Activated T-helper 1 cell treated with anti-CD3 and anti-CD28 coated beads, Interleukin-2, amount 50 U/mL, for 16 hours (primary cell): ENCODE measurements around the gene NLK.
"Not testable (repeated sequence)": the region's sequence is repeated elsewhere in the genome, so short reads cannot be mapped to it uniquely, and the experiment has no call there.

ENCODE experiments used
- DNase-seq, 2 donors: peaks; one replicate each; pipeline ENCODE4 v3.0.0-alpha.2; 2020; ENCODE audit warnings: low read depth in 1 of 2, low spot score in 1 of 2

Gene NLK

GRCh38 chr17:28228986-28229729 lies 186.7 kb downstream of the NLK start:
- no peak for DNase-seq

GRCh38 chr17:28230011-28230410 lies 187.5 kb downstream of the NLK start:
- no peak for DNase-seq

- not testable (repeated sequence) for DNase-seq
These were observed 188.1 kb downstream of the NLK start for GRCh38 chr17:28230607-28231006.

- DNase-seq: not testable (repeated sequence)
These were observed 189.1 kb downstream of the NLK start for GRCh38 chr17:28231624-28232023.

GRCh38 chr17:28232966-28233870 lies 190.7 kb downstream of the NLK start:
- not testable (repeated sequence) for DNase-seq

- not testable (repeated sequence) for DNase-seq
These were observed 191.7 kb downstream of the NLK start for GRCh38 chr17:28233872-28234856.

- DNase-seq: not testable (repeated sequence)
These were observed 192.7 kb downstream of the NLK start for GRCh38 chr17:28235066-28235700.

- not testable (repeated sequence) for DNase-seq
These were observed 193.7 kb downstream of the NLK start for GRCh38 chr17:28236033-28236653.

- DNase-seq: not testable (repeated sequence)
These were observed 196.2 kb downstream of the NLK start for GRCh38 chr17:28238547-28239270.

- DNase-seq: no peak
These were observed 196.8 kb downstream of the NLK start for GRCh38 chr17:28239271-28239624.

GRCh38 chr17:28240688-28241340 lies 198.3 kb downstream of the NLK start:
- no peak for DNase-seq

GRCh38 chr17:28242791-28243190 lies 200.3 kb downstream of the NLK start:
- DNase-seq: no peak

- not testable (repeated sequence) for DNase-seq
These were observed 200.8 kb downstream of the NLK start for GRCh38 chr17:28243268-28243667.

- DNase-seq: no peak
These were observed 202.0 kb downstream of the NLK start for GRCh38 chr17:28244446-28244845.
